Stimulated activated naive CD4-positive, alpha-beta T cell (primary cell): ENCODE measurements around the gene MED27.

ENCODE experiments used
- DNase-seq, 6 experiments: peaks; one replicate each; lab custom pipeline; 2025; lab: John Stamatoyannopoulos, UW

MED27 gene

DNA sequence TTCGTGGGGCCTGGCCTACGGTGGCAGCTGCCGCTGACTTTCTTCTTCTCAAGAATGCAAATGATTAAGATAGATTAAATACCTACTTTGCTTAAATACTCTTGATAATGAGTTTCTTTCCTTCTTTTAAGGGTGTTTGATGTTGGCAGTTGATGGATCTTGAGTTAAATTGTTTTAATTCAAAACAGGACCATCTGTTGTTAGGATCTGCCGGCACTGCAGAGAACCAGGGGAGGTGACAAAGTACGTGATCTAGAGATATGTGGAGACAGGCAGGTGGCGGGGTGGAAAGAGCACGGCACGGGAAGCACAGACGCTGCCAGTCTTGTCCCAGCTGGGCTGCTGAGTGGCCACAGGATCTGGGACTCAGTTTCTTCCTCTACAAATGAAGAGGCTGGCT lies 37.9 kb downstream of the MED27 start:
- no peak for DNase-seq

- DNase-seq: no peak
These were observed 38.9 kb downstream of the MED27 start for GRCh38 chr9:132040808-132041207.

- no peak for DNase-seq
These were observed 39.4 kb downstream of the MED27 start for GRCh38 chr9:132040246-132040645.

DNA sequence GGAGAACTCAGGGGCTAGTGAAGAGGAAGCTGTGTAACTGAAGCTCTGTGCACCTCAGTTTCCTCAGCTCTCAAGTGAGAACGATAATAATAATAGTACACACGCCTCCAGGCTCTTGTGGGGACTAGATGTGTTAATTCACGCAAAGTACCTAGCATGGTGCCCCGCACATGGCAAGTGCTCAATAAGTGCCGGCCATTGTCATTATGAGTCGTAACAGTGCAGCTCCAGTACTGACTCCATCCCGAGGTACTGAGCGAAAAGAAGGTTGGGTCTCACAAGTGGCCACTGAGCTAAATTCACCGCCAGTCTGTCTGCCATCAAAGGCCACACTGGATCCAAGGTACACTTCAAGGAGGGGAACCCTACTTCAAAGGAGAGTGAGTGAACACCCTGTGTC lies 40.4 kb downstream of the MED27 start:
- DNase-seq: no peak

DNA sequence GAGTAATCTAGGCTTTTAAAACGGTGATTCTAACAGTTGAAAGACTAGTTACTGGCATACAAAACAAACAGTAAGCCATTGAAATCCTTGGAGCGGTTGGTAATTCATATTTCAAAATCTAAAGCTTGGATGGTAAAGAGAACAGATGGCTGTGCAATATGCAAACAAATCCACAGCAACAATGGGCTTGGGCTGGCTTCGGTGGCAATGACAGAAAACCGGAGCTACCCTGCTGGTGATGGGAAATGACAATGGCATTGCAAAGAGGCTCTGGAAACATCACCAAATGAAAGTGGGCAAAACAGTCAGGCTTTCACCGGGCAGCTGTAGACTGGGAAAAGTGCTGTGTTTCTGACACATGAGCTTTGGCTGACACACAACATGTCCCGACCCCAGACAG lies 42.2 kb downstream of the MED27 start:
- DNase-seq: no peak

GRCh38 chr9:132036521-132036920 lies 43.1 kb downstream of the MED27 start:
- no peak for DNase-seq

DNA sequence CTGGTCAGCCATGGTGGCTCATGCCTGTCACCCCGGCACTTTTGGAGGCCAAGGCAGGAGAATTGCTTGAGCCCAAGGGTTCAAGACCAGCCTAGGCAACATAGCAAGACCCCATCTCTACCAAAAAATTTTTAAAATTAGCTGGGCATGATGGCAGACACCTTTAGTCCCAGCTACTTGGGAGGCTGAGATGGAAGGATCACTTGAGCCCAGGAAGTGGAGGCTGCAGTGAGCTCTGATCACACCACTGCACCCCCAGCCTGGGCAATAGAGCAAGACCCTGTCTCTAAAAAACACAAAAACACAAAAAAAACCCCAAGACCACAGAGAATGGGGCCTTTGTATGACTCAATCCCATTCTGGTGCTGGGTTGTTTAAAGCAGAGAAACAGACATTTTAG lies 44.0 kb downstream of the MED27 start:
- no peak for DNase-seq

DNA sequence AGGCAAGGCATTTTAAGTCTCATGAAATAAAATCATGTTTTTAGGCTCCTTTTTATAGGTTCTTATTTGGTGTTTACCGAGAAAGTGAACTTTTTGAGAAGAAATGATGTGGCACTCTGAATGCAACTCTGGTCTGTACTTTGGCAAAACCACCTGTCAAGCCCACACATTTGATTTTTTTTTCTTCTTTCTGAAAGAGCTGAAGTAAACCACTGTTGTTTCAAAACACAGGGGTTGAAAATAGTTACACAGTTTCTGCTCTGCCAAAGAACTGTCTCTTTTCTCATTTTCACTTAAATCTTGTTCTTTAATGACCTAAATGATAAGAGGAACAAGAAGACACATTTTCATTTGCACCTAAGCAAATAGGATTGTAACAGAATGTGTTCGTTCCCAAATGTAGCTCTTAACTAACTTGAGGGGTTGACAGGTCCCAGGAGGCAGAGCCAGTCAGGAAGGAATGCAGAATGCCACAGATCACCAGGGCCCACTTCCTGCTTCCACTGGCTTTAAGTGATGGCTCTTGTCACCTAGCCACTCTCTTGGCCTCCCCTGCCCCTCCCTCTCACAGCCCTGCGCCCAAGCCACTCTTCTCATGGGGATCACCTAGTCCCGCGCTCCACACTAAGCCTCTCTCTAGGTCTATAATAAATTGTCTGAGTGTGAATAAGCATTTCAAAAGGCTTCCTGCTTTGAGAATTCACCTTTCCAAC lies 47.3 kb downstream of the MED27 start:
- no peak for DNase-seq

DNA sequence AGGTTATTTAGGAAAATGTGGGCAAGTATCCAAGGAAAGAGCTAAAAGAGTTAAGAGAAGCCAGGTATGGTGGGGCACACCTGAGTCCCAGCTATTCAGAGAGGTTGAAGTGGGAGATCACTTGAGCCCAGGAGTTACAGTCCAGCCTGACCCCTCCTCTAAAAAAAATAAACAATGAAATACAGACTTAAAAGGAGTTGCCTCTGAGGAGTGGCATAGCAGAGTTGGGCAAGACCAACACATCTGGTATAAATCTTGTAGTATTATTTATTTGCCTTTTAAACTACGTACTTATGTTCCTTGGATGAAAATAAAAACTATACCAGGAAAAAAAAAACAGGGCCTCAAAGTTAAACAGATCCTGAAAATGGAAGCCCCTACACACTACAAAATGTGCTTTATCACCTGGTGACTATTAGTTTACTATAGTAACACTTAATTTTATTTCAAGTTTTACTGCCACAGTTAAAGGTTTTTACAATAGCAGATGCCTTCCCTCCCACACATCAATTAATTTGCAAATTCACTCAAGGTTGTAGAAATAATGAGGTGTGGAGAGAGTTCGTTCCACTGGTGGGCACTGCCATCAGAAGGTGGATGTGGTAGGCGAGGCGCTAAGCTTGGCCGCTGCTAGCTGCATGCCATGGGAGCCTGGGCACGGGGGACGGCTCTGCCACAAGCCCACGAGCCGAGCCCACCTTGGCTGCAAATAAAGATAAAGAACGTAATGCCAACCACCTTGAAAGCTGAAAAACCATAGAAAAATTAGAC lies 48.0 kb downstream of the MED27 start:
- DNase-seq: no peak

GRCh38 chr9:132030626-132031325 lies 48.9 kb downstream of the MED27 start:
- no peak for DNase-seq

- DNase-seq: no peak
These were observed 51.7 kb downstream of the MED27 start for GRCh38 chr9:132027752-132028663.

DNA sequence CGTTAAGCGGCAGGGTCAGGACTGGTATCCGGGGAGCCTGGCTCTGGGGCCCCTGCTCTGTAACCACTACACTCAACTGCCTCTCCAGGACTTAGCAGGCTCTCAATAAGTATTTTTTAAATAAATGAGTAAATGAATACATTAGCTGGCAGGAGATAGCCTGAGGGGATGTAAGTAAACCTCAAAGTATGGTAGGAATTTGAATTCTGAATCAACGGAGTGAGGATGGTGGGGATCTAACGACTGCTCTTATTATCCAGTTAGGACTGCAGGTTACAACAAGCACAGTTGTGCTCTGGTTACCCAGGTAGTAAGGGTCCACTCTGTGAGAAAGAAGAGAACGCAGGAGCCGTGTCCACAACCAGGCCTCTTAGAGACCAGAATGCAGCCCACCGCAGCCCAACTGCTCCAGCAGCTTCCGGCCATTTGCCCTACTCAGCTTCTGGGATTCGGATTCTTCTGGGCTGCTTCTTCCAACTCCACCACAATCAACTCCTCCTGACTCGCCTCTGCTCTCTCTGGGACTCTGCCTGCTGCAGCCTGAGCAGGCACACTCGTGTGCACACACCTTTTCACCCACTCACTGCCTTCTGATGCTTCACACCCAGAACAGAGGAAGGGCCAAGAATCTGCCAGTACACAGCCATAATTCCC lies 52.6 kb downstream of the MED27 start:
- DNase-seq: no peak

DNA sequence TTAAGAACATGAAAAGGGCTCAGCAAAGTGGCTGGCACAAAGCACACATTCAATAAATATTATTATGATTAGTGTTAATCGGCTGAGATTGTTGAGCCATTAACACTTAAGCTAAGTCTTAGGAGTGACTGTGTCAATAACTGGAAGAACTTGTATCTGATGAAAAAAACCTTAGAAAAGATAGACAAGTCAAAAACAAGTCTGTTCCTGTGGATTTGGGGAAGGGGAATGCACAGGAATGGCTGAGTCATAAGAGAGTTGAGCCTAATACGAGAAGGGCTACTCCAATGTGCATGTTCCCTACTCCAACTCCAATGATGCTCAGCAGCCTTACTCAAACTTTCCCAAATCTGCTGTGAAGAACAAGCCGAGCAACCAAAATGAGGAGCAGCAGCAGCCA lies 53.9 kb downstream of the MED27 start:
- no peak for DNase-seq

DNA sequence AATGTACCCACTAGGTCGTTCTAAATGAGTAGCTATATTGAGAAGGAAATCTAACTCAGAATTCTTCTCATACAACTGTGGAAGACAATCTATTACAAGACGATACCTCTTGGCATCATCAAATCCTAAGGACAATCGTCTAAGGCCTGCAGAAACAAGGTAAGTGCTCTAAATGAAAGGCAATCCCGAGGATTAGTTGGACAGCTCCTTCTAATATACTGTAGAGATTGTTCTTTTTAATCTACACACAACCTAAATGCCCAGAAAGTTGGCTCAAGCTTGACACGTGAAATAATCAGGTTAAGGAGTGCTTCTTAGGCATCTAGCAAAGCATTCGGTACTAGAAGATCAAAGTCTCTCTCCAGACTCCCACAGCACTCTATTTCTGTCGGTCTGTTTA lies 55.1 kb downstream of the MED27 start:
- no peak for DNase-seq

GRCh38 chr9:132023419-132024180 lies 56.1 kb downstream of the MED27 start:
- DNase-seq: no peak

DNA sequence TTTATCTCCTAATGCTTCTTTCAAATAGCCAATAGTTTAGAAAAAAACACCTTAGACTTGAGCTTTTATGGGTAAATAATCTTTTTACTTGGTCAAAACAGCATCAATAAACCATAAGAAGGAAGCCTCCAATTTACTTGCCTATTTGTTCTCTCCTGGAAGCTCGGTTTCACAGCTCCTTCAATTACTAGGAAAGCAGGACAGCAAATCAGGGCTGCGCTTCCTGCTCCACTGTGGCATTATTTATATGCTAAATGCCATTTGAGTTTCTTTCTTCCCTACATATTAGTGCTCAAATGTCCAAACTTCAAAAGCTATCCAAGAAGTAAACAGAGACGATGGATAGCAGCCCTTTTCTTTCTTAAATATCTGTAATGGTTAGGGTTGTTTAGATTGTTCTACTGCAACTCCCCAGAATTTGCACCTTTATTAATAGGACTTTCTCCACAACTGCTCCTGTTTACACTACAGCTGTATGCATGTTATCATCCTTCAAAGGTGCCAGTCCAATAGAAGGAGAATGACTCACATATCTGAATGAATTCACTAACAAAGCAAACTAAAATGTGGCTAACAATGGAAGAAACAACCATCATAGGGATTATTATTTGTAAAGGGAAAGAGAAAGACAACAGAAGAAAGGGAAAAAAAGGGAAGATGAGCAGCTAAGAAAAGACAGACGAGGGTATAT lies 58.7 kb downstream of the MED27 start:
- no peak for DNase-seq

DNA sequence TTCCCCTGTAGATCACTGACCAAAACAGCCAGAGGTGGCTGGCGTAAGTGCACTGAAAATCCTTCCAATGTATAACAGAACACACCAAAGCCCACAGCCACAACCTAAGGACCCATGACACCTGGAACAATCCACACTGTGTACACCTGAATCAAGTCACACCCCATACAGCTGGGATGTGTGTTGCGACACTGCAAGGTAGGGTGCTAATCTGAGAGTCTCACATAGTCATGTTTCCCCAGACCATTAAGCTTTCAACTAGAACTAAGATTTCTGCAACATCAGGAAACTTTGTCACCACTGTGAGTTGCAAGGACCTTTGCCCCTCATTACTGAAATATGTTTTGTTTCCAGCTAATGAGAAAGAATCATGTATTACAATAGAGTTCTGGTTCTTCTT lies 59.4 kb downstream of the MED27 start:
- DNase-seq: no peak

DNA sequence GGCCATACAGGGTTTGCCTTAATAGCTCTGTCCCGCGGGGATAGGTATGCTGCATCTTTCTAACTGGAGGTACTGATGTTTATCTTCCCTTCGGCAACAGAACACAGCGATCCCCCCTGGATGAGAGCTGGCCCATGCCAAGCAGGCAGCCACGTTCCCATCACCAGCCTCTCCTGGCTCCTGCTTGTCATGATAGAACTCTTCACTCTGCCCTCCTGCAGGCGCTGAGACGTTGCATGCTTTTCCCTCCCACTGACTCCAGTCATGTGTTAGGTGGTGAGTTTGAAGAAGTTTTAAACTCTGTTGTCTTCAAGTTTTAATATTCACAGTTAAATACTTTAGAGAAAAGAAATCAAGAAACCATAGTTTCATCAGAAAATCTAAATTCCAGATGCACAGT lies 60.0 kb downstream of the MED27 start:
- DNase-seq: no peak

GRCh38 chr9:132018957-132019405 lies 60.7 kb downstream of the MED27 start:
- no peak for DNase-seq

DNA sequence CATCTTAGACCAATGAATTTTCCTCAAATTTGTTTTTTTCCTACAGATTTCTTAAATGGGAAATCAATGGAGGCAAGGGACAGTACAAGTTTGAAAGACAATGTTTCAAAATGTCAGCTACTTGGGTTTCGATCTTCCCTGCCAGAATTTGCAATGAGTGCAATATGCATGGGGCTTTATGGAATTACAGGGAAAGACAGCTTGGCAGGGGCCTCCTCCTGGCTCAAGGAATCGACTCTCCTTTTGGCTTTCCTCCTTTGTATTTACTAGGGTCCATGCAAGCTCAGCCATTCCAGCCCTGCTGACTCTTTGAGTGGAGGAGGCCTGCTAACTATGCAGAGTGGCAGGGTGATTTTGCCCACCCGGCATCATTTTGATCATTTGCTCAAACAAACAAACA lies 63.2 kb downstream of the MED27 start:
- DNase-seq: no peak
